GM12878 (cell line): ENCODE measurements around the gene NES. TPM values are rescaled to one million over a fixed set of nuclear protein-coding genes. Genes with fewer than 3 reads are reported as not detected.

Experiments
- ATAC-seq: fragments of 200-7000 bp; cut with Tn5 transposase; 3 replicates; pipeline ENCODE4 v1.9.1; 2020; ENCODE audit warnings: mild to moderate bottlenecking, moderate library complexity
- BruUV-seq: library from RNA; stranded (reverse); fragments of 400-500 nt; replicated peaks from 2 replicates; lab custom pipeline; 2021; lab: Mats Ljungman, UMichigan
- CTCF ChIA-PET: fragments of 300-600 bp; sonication (Branson Sonifier 250); formaldehyde crosslinking; extraction: SDS; loops from one replicate; lab custom pipeline; 2021; ENCODE audit warnings: inconsistent platforms; lab: Yijun Ruan, JAX
- POLR2A ChIA-PET: fragments of 350-600 bp; formaldehyde crosslinking; extraction: SDS; loops from one replicate; lab custom pipeline; 2021; ENCODE audit warnings: inconsistent platforms; lab: Charles Lee
- RAD21 ChIA-PET: fragments of 300-600 bp; sonication (Branson Sonifier 250); formaldehyde crosslinking; loops from one replicate; lab custom pipeline; 2023; ENCODE audit warnings: antibody characterized with exemption; ENCODE audit not compliant: unreplicated experiment; lab: Charles Lee
- SMC1A ChIA-PET: fragments of 300-600 bp; sonication (Branson Sonifier 250); formaldehyde crosslinking; loops from one replicate; lab custom pipeline; 2023; ENCODE audit not compliant: unreplicated experiment, uncharacterized antibody; lab: Charles Lee
- DNase-seq: peaks from one replicate; pipeline ENCODE4 v3.0.0-alpha.2; 2011; ENCODE audit warnings: low read depth, low spot score
- FAIRE-seq: peaks from 3 replicates; lab custom pipeline; 2011; peaks lifted over from hg19 to GRCh38; lab: Jason Lieb, UNC
- H2AFZ ChIP-seq: 2 replicates; pipeline ENCODE4 v1.6.0; 2011; ENCODE audit warnings: low read depth, low read length, control low read depth; ENCODE audit not compliant: control insufficient read depth
- H3K27ac ChIP-seq: 2 replicates; pipeline ENCODE4 v1.5.1; 2011; ENCODE audit warnings: control low read depth; ENCODE audit not compliant: control insufficient read depth, insufficient read depth
- H3K27me3 ChIP-seq, 2 experiments: replicated peaks in 1 of 2; 2 replicates each; pipeline versions ENCODE4 v1.6.0 to v1.6.1; 2011; ENCODE audit warnings: low read length in 1 of 2; ENCODE audit not compliant: control insufficient read depth in 2 of 2, insufficient read depth in 2 of 2
- H3K36me3 ChIP-seq, 2 experiments: 2 replicates each; pipeline ENCODE4 v1.5.1; 2011; ENCODE audit warnings: low read length in 1 of 2; ENCODE audit not compliant: control insufficient read depth in 2 of 2, insufficient read depth in 2 of 2
- H3K4me1 ChIP-seq: 2 replicates; pipeline ENCODE4 v1.6.1; 2011; ENCODE audit warnings: mild to moderate bottlenecking, low read length, moderate library complexity, mixed read lengths; ENCODE audit not compliant: control insufficient read depth, insufficient read depth
- H3K4me2 ChIP-seq: 2 replicates; pipeline ENCODE4 v1.6.0; 2011; ENCODE audit warnings: control low read depth; ENCODE audit not compliant: control insufficient read depth, insufficient read depth
- H3K4me3 ChIP-seq: fragments of 200-600 bp; sonication (generic); 2 replicates; pipeline ENCODE4 v1.5.1; 2016
- H3K79me2 ChIP-seq: 2 replicates; pipeline ENCODE4 v1.6.0; 2011; ENCODE audit warnings: low read length; ENCODE audit not compliant: control insufficient read depth, insufficient read depth
- H3K9ac ChIP-seq: 2 replicates; pipeline ENCODE4 v1.8.0; 2011; ENCODE audit warnings: low read length, control low read depth, mixed read lengths; ENCODE audit not compliant: control insufficient read depth, insufficient read depth
- H3K9me3 ChIP-seq: replicated peaks from 3 replicates; pipeline ENCODE4 v1.5.1; 2011; ENCODE audit warnings: mild to moderate bottlenecking, low read length; ENCODE audit not compliant: control insufficient read depth, insufficient read depth
- H4K20me1 ChIP-seq: 2 replicates; pipeline ENCODE4 v1.6.0; 2011; ENCODE audit not compliant: control insufficient read depth, insufficient read depth
- CTCF ChIP-seq, 3 experiments: IDR thresholded peaks in 2 of 3; conservative IDR thresholded peaks in 1 of 3; 2 replicates each; pipeline ENCODE4 v1.5.1; 2011; ENCODE audit warnings: low read depth in 3 of 3, low read length in 3 of 3, mild to moderate bottlenecking in 3 of 3, control low read depth in 2 of 3, moderate library complexity in 2 of 3, inconsistent platforms in 1 of 3, mixed read lengths in 1 of 3; ENCODE audit not compliant: control insufficient read depth in 2 of 3, insufficient read depth in 1 of 3; ENCODE audit errors: extremely low read depth in 1 of 3
- EED ChIP-seq: sonication (generic); IDR thresholded peaks from 2 replicates; pipeline ENCODE4 v1.6.1; 2016; ENCODE audit warnings: antibody characterized with exemption, low read depth
- WGBS: methylation state at CpG from one replicate; pipeline ENCODE4 v1.1.6; 2016; ENCODE audit warnings: low lambda C conversion rate; ENCODE audit not compliant: insufficient replicate concordance, insufficient coverage; ENCODE audit errors: missing lambda C conversion rate; 5-methylcytosine and 5-hydroxymethylcytosine counted together
- in situ Hi-C: fragments of 300-500 bp; cut with MboI; formaldehyde crosslinking; loops from 9 replicates; pipeline ENCODE4 v1.14.3; 2018; ENCODE audit warnings: mixed read lengths
- intact Hi-C: fragments of 100-400 bp; cut with micrococcal nuclease; formaldehyde crosslinking; loops from one replicate; pipeline ENCODE4 v1.14.2; 2022; ENCODE audit not compliant: unreplicated experiment
- polyA plus RNA-seq, 11 experiments: library from polyadenylated mRNA; depleted of rRNA in 4 of 11; unstranded in 6 of 11; stranded (reverse) in 5 of 11; fragments of >200 nt; fragmentation: Nextera tagmentation in 4 of 11; fragmentation: Illumina TruSeq in 1 of 11; extraction: Ambion mirVana in 4 of 11; extraction: Trizol in 1 of 11; gene quantifications; 1 replicate in 1 of 11; 2 replicates in 10 of 11; pipeline versions ENCODE4 v1.2.1 to v1.2.3, GENCODE V29; 2011 to 2016; ENCODE audit warnings: inconsistent platforms in 2 of 11, missing spikeins in 2 of 11, low read depth in 1 of 11
- total RNA-seq, 4 experiments: library from RNA; depleted of rRNA in 3 of 4; stranded (reverse); fragments of >200 nt in 3 of 4; fragmentation: Illumina TruSeq in 1 of 4; extraction: Trizol in 1 of 4; gene quantifications; 2 replicates each; pipeline versions ENCODE4 v1.2.1 to v1.2.3, GENCODE V29; 2013 to 2021

NES gene
- total and polyA plus RNA-seq, 10 of the 15 experiments (the other 5 are each of a cell fraction or from before 2014, with no cell fraction given) = under 0.01 to 0.15 (median 0.02) TPM; not detected in 4

- DNase-seq = no peak
- ChIA-PET SMC1A (interaction anchor here (0.6 to 1.0 kb wide), 5 partner anchors 30 to 101 kb away, joined by 3 to 5 read pairs (median 3); no protein-coding TSS in a partner anchor), CTCF (interaction anchor here (0.5 to 9.2 kb wide), 16 partner anchors 12 to 398 kb away, joined by 3 to 208 read pairs (median 6); partner anchors contain the start of genes CRABP2 and NAXE), POLR2A (interaction anchor here (0.6 kb wide), 1 partner anchor 666 kb away, joined by 3 read pairs; no protein-coding TSS in a partner anchor), RAD21 (interaction anchor here (0.7 to 2.1 kb wide), 6 partner anchors 31 to 179 kb away, joined by 3 to 9 read pairs (median 4); partner anchors contain the start of gene CRABP2)
- in situ Hi-C loops = no loop called here
- Histone ChIP-seq H2AFZ (no peak overlapping the region), H4K20me1 (no peaks in the 10 kb centered on the region), H3K4me1 (no peaks in the 10 kb centered on the region; the same call in 1 of the 2 replicates), H3K4me2 (no peak overlapping the region), H3K36me3 (no peaks in the 10 kb centered on the region), H3K27me3 (peaks cover 10 to 22% of the 10 kb centered on the region in 2 experiments), H3K79me2 (no peaks in the 10 kb centered on the region), H3K4me3 (no peak overlapping the region), H3K27ac (no peak overlapping the region), H3K9me3 (no peaks in the 10 kb centered on the region), H3K9ac (no peak overlapping the region)
- WGBS = 24% methylated on average over 48 of the region's 55 CpGs
- peak; percentile 8; the same call in 2 of the 3 replicates for ATAC-seq
- BruUV-seq = no TSS peak
- FAIRE-seq = no peak
- TF ChIP-seq EED (no peak), CTCF (IDR thresholded peaks at IDR 0.05 in 2 of 3, conservative IDR thresholded peaks at IDR 0.05 in 1 of 3; ENCODE audit: control insufficient read depth in 2 of 3, extremely low read depth in 1 of 3, insufficient read depth in 1 of 3, low read depth in 3 of 3, low read length in 3 of 3) (no peak)
- intact Hi-C loops = loop anchor here (10.0 kb wide), 1 partner anchor 100 kb away; the partner anchor contains the start of genes ISG20L2 and METTL25B
These were observed 52.3 kb downstream of the NES start for GRCh38 chr1:156624814-156625435.
